Ishikawa (cell line): Measurements from ENCODE around the gene ARFGEF3.

Source experiments
- CEBPB ChIP-seq: IDR thresholded peaks from 2 replicates; pipeline ENCODE4 v1.6.1; 2012
- CREB1 ChIP-seq: IDR thresholded peaks from 2 replicates; pipeline ENCODE4 v1.6.1; 2012; ENCODE audit warnings: low read depth
- EP300 ChIP-seq: IDR thresholded peaks from 2 replicates; pipeline ENCODE4 v1.6.1; 2012; ENCODE audit warnings: borderline replicate concordance
- FOXM1 ChIP-seq: IDR thresholded peaks from 2 replicates; pipeline ENCODE4 v1.6.1; 2012; ENCODE audit warnings: low read depth, borderline replicate concordance
- MAX ChIP-seq: IDR thresholded peaks from 2 replicates; pipeline ENCODE4 v1.6.1; 2012
- NFIC ChIP-seq: IDR thresholded peaks from 2 replicates; pipeline ENCODE4 v1.6.1; 2012
- RAD21 ChIP-seq: IDR thresholded peaks from 2 replicates; pipeline ENCODE4 v1.6.1; 2012; ENCODE audit warnings: low read depth
- REST ChIP-seq: IDR thresholded peaks from 2 replicates; pipeline ENCODE4 v1.6.1; 2012; ENCODE audit warnings: low read depth, mild to moderate bottlenecking
- TAF1 ChIP-seq: IDR thresholded peaks from 2 replicates; pipeline ENCODE4 v1.6.1; 2012; ENCODE audit warnings: low read depth, mild to moderate bottlenecking
- TCF12 ChIP-seq: IDR thresholded peaks from 2 replicates; pipeline ENCODE4 v1.6.1; 2012; ENCODE audit warnings: low read depth
- TEAD4 ChIP-seq: IDR thresholded peaks from 2 replicates; pipeline ENCODE4 v1.6.1; 2012
- YY1 ChIP-seq: IDR thresholded peaks from 2 replicates; pipeline ENCODE4 v1.6.1; 2012; ENCODE audit warnings: low read depth

- TF ChIP-seq EP300 (no peak), YY1 (no peak), RAD21 (no peak), MAX (no peak), TEAD4 (no peak), TCF12 (no peak), TAF1 (no peak), FOXM1 (no peak), REST (no peak), NFIC (no peak), CEBPB (no peak), CREB1 (no peak)
Measured at GRCh38 chr6:138302554-138302953, 140.8 kb downstream of the ARFGEF3 start.
